Stimulated activated effector memory CD8-positive, alpha-beta T cell treated with anti-CD3 and anti-CD28 coated beads, Interleukin-12 subunit alpha, Interleukin-12 subunit beta, amount 100 ng/mL, for 72 hours (primary cell): ENCODE measurements around the gene POTEH.
"Not testable (repeated sequence)": the region's sequence is repeated elsewhere in the genome, so short reads cannot be mapped to it uniquely, and the experiment has no call there.

Experiments
- ATAC-seq: fragments of 150-1000 bp; cut with Tn5 transposase; 2 replicates; pipeline ENCODE4 v1.10.0; 2021
- DNase-seq, 2 donors: peaks; one replicate each; pipeline ENCODE4 v3.0.0; 2021 to 2022; ENCODE audit warnings: low spot score in 2 of 2
- H3K27ac Mint-ChIP-seq: one replicate; pipeline ENCODE4 v1.8.0; 2022; ENCODE audit warnings: mild to moderate bottlenecking, mixed read lengths
- H3K36me3 Mint-ChIP-seq: one replicate; pipeline ENCODE4 v1.8.0; 2022; ENCODE audit warnings: mild to moderate bottlenecking, mixed read lengths
- H3K4me1 Mint-ChIP-seq: one replicate; pipeline ENCODE4 v1.8.0; 2022; ENCODE audit warnings: mixed read lengths
- H3K4me3 Mint-ChIP-seq: one replicate; pipeline ENCODE4 v1.8.0; 2022; ENCODE audit warnings: mild to moderate bottlenecking, mixed read lengths
- H3K9me3 Mint-ChIP-seq: one replicate; pipeline ENCODE4 v1.8.0; 2022; ENCODE audit warnings: mixed read lengths

The POTEH gene

DNA sequence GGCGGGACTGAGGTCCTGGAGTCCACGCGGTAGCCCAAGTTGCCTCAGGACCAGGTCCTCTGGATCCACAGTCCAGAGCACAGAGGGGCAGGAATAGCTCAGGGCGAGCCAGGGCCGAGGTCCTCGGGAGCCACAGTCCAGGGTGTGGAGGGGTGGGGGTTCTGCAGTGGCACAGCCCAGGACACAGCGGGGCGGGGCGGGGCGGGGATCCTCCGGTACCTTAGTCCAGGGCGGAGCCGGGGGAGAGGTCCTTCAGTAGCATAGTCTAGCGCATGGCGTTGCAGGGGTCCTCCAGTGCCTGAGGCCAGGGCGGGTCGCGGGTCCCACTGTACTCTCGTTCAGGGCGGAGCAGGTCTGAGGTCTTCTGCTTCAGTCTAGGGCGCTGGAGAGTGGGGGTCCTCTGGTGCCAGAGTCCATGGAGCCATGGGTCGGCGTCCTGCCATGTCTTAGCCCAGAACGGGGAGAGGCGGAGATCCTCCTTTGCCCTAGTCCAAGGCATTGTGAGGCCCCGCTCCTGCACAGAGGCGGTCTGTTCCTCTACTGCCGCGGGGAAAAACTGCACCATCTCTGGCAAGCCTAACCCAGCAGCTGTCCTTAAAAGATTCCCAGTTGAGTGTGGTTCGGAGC, 71.4 kb downstream of the POTEH start:
- not testable (repeated sequence) for H3K4me3 Mint-ChIP-seq, H3K4me1 Mint-ChIP-seq, DNase-seq, H3K9me3 Mint-ChIP-seq, H3K36me3 Mint-ChIP-seq, H3K27ac Mint-ChIP-seq
- peak; percentile 61 for ATAC-seq

DNA sequence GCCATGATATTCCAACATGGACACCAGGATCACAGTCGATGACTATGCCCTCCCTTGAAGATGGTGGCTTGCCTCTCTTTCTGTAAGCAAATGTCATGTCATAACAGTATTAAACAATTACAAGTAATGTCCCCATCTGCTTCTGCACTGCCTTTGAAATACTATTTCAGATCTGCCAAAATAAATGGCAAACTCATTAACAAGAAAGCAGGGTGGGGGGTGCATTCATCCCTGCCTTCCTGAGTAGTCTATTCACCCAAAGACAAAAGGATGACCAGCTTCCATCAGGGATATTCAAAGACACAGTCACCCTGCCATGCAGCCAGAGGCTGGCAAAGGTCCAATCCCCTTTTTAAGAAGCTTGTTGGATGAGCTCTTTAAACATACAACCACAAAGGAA, 73.7 kb downstream of the POTEH start:
- not testable (repeated sequence) for DNase-seq, H3K9me3 Mint-ChIP-seq, H3K4me1 Mint-ChIP-seq, ATAC-seq, H3K27ac Mint-ChIP-seq, H3K4me3 Mint-ChIP-seq, H3K36me3 Mint-ChIP-seq
